Adrenal gland (tissue), 5 donors: ENCODE data around the gene KLHL15.

Experiments used
- POLR2A ChIP-seq, 2 donors: fragments of 450-650 bp; IDR thresholded peaks; one replicate each; pipeline ENCODE4 v1.6.1; 2017; ENCODE audit warnings: antibody characterized with exemption in 2 of 2, mild to moderate bottlenecking in 2 of 2, moderate library complexity in 1 of 2
- TF ChIP-seq, protein P1 (sequence below), 6 experiments: fragments of 450-650 bp in 4 of 6; fragments of 200-600 bp in 2 of 6; sonication (generic) in 1 of 6; IDR thresholded peaks; 1 replicate in 5 of 6; 2 replicates in 1 of 6; pipeline versions ENCODE4 v1.5.1 to v1.8.0; 2016 to 2021; ENCODE audit warnings: antibody characterized with exemption in 6 of 6, mild to moderate bottlenecking in 2 of 6, moderate library complexity in 1 of 6
- donor health status: DM: no; HTN: no; CAD: no.

DNA sequence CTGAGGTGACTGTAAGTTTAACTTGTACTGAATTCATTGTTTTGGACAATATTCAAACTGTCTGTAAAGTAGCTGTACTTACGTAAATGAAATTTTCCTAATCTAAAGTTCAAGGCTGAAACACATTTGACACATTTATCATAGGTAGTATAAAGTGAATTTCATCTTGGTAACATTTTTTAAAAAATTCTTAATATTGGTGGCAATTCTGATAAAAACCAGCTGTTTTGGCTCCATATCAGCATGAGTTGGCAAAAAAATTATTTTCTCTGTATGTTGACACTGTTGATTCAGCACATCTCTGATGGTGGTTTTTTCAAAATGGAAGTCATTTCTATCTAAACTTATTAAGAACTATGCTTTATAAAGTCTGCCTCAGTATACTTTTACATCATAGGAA is 88.3 kb downstream of the KLHL15 start:
- TF ChIP-seq, protein P1, sequence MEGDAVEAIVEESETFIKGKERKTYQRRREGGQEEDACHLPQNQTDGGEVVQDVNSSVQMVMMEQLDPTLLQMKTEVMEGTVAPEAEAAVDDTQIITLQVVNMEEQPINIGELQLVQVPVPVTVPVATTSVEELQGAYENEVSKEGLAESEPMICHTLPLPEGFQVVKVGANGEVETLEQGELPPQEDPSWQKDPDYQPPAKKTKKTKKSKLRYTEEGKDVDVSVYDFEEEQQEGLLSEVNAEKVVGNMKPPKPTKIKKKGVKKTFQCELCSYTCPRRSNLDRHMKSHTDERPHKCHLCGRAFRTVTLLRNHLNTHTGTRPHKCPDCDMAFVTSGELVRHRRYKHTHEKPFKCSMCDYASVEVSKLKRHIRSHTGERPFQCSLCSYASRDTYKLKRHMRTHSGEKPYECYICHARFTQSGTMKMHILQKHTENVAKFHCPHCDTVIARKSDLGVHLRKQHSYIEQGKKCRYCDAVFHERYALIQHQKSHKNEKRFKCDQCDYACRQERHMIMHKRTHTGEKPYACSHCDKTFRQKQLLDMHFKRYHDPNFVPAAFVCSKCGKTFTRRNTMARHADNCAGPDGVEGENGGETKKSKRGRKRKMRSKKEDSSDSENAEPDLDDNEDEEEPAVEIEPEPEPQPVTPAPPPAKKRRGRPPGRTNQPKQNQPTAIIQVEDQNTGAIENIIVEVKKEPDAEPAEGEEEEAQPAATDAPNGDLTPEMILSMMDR (IDR thresholded peaks at IDR 0.05), result no peak
- TF ChIP-seq POLR2A (IDR thresholded peaks at IDR 0.05), result no peak
